HEK293 (cell line): ENCODE data around the gene RSPRY1.

ENCODE experiments used
- KLF16 ChIP-seq: fragments of 450-650 bp; formaldehyde crosslinking; IDR thresholded peaks from 2 replicates; pipeline ENCODE4 v1.5.1; 2017; ENCODE audit warnings: missing biosample characterization, missing genetic modification characterization
- REPIN1 ChIP-seq: fragments of 450-650 bp; formaldehyde crosslinking; IDR thresholded peaks from 2 replicates; pipeline ENCODE4 v1.5.1; 2017; ENCODE audit warnings: missing biosample characterization, missing genetic modification characterization, low read depth
- ZFHX2 ChIP-seq: fragments of 450-650 bp; formaldehyde crosslinking; conservative IDR thresholded peaks from 2 replicates; pipeline ENCODE4 v1.5.1; 2016; ENCODE audit warnings: missing biosample characterization, missing genetic modification characterization
- ZNF138 ChIP-seq: fragments of 450-650 bp; formaldehyde crosslinking; IDR thresholded peaks from 2 replicates; pipeline ENCODE4 v1.5.1; 2016; ENCODE audit warnings: missing biosample characterization, missing genetic modification characterization, borderline replicate concordance
- ZNF19 ChIP-seq: fragments of 450-650 bp; formaldehyde crosslinking; IDR thresholded peaks from 2 replicates; pipeline ENCODE4; 2016; ENCODE audit warnings: missing biosample characterization, missing genetic modification characterization, low read depth
- ZNF2 ChIP-seq: fragments of 450-650 bp; formaldehyde crosslinking; IDR thresholded peaks from 2 replicates; pipeline ENCODE4 v1.5.1; 2016; ENCODE audit warnings: missing biosample characterization, missing genetic modification characterization
- ZNF274 ChIP-seq, 2 experiments: fragments of 200-500 bp in 1 of 2; fragments of 450-650 bp in 1 of 2; sonication (Bioruptor generic) in 1 of 2; formaldehyde crosslinking in 1 of 2; IDR thresholded peaks; 2 replicates each; pipeline versions ENCODE4 v1.5.1 to v1.6.1; 2014 to 2016; ENCODE audit warnings: borderline replicate concordance in 1 of 2, inconsistent platforms in 1 of 2, low read length in 1 of 2, missing biosample characterization in 1 of 2, missing genetic modification characterization in 1 of 2
- ZNF571 ChIP-seq: fragments of 450-650 bp; formaldehyde crosslinking; IDR thresholded peaks from 2 replicates; pipeline ENCODE4 v1.5.0; 2017; ENCODE audit warnings: missing biosample characterization, missing genetic modification characterization
- ZNF747 ChIP-seq: fragments of 450-650 bp; formaldehyde crosslinking; IDR thresholded peaks from 2 replicates; pipeline ENCODE4 v1.5.1; 2016; ENCODE audit warnings: missing biosample characterization, missing genetic modification characterization
- ZSCAN30 ChIP-seq: fragments of 450-650 bp; IDR thresholded peaks from 2 replicates; pipeline ENCODE4 v1.5.1; 2018; ENCODE audit warnings: missing biosample characterization, mild to moderate bottlenecking, missing genetic modification characterization, moderate library complexity
- TF ChIP-seq, protein P1 (sequence below): fragments of 450-650 bp; formaldehyde crosslinking; IDR thresholded peaks from 2 replicates; pipeline ENCODE4 v1.5.1; 2016; ENCODE audit warnings: missing biosample characterization, missing genetic modification characterization
- TF ChIP-seq, protein P2 (sequence below): fragments of 450-650 bp; formaldehyde crosslinking; IDR thresholded peaks from 2 replicates; pipeline ENCODE4 v1.5.1; 2016; ENCODE audit warnings: missing biosample characterization, missing genetic modification characterization

DNA sequence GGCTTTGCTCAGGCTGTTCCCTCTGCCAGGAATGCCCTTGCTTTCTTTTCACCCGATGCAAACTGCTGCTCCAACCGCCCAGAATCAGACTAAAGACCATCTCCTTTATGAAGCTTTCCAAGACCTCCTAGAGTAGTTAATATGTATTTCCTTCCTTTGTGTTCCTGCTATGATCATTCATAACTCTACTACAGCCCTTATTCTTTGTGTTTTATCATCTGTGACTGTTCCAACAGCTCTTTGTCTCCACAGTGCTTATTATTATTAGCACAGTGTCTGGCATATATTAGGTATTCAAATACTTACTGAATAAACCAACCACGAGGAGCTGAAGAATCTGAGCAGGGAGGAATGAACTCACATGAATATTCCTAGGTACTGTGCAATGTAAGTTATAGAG lies 7.9 kb upstream of the RSPRY1 start:
- TF ChIP-seq, protein P1, sequence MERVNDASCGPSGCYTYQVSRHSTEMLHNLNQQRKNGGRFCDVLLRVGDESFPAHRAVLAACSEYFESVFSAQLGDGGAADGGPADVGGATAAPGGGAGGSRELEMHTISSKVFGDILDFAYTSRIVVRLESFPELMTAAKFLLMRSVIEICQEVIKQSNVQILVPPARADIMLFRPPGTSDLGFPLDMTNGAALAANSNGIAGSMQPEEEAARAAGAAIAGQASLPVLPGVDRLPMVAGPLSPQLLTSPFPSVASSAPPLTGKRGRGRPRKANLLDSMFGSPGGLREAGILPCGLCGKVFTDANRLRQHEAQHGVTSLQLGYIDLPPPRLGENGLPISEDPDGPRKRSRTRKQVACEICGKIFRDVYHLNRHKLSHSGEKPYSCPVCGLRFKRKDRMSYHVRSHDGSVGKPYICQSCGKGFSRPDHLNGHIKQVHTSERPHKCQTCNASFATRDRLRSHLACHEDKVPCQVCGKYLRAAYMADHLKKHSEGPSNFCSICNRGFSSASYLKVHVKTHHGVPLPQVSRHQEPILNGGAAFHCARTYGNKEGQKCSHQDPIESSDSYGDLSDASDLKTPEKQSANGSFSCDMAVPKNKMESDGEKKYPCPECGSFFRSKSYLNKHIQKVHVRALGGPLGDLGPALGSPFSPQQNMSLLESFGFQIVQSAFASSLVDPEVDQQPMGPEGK (tag by site-specific recombination): no peak
- TF ChIP-seq ZNF2 (no peak), REPIN1 (no peak), KLF16 (tag by site-specific recombination) (no peak), ZNF138 (tag by site-specific recombination) (no peak), ZSCAN30 (tag by site-specific recombination) (no peak), ZNF19 (tag by site-specific recombination) (no peak), ZNF571 (tag by site-specific recombination) (no peak), ZNF274 (IDR thresholded peaks at IDR 0.05; ENCODE audit: low read length) (no peak), ZNF274 (tag by site-specific recombination; IDR thresholded peaks at IDR 0.05; ENCODE audit: borderline replicate concordance) (no peak), ZNF747 (tag by site-specific recombination) (no peak), ZFHX2 (tag by site-specific recombination) (no peak)
- TF ChIP-seq, protein P2, sequence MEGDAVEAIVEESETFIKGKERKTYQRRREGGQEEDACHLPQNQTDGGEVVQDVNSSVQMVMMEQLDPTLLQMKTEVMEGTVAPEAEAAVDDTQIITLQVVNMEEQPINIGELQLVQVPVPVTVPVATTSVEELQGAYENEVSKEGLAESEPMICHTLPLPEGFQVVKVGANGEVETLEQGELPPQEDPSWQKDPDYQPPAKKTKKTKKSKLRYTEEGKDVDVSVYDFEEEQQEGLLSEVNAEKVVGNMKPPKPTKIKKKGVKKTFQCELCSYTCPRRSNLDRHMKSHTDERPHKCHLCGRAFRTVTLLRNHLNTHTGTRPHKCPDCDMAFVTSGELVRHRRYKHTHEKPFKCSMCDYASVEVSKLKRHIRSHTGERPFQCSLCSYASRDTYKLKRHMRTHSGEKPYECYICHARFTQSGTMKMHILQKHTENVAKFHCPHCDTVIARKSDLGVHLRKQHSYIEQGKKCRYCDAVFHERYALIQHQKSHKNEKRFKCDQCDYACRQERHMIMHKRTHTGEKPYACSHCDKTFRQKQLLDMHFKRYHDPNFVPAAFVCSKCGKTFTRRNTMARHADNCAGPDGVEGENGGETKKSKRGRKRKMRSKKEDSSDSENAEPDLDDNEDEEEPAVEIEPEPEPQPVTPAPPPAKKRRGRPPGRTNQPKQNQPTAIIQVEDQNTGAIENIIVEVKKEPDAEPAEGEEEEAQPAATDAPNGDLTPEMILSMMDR: no peak
